Uterus (tissue), 2 donors: ENCODE data around the gene SLC35F3.

ENCODE experiments used
- POLR2A ChIP-seq, 2 donors: fragments of 450-650 bp; IDR thresholded peaks; one replicate each; pipeline ENCODE4 v1.6.1; 2016; ENCODE audit warnings: antibody characterized with exemption in 2 of 2, mild to moderate bottlenecking in 1 of 2, moderate library complexity in 1 of 2
- TF ChIP-seq, protein P1 (sequence below), 4 experiments: fragments of 200-600 bp in 2 of 4; fragments of 450-650 bp in 2 of 4; sonication (generic) in 2 of 4; IDR thresholded peaks; one replicate each; pipeline ENCODE4 v1.5.1; 2016 to 2019; ENCODE audit warnings: antibody characterized with exemption in 4 of 4, mild to moderate bottlenecking in 2 of 4, moderate library complexity in 1 of 4

DNA sequence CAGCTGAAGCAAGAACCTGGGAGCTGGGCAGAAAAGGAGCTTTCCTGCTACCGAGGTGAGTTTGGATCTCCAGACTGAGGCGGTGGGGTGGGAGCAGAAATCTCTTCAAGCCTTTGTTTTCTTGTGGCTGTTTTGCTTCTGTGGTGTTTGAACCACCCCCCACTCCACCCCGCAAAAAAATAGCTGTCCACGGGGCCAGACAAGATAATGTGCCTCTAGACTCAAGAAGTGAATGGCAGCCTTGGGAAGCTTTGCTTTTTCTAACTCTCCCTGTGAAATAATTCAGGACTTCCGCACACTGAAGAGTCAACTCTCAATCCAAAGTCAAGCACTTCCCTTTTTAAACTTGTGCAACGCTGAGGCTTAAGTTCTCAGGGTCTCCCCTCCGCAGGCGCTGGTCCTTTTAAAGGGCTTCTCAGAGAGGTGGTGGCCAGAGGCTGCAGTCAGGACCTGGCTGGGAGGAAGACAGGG is 309.2 kb downstream of the SLC35F3 start:
- TF ChIP-seq, protein P1, sequence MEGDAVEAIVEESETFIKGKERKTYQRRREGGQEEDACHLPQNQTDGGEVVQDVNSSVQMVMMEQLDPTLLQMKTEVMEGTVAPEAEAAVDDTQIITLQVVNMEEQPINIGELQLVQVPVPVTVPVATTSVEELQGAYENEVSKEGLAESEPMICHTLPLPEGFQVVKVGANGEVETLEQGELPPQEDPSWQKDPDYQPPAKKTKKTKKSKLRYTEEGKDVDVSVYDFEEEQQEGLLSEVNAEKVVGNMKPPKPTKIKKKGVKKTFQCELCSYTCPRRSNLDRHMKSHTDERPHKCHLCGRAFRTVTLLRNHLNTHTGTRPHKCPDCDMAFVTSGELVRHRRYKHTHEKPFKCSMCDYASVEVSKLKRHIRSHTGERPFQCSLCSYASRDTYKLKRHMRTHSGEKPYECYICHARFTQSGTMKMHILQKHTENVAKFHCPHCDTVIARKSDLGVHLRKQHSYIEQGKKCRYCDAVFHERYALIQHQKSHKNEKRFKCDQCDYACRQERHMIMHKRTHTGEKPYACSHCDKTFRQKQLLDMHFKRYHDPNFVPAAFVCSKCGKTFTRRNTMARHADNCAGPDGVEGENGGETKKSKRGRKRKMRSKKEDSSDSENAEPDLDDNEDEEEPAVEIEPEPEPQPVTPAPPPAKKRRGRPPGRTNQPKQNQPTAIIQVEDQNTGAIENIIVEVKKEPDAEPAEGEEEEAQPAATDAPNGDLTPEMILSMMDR (IDR thresholded peaks at IDR 0.05): no peak
- no peak for TF ChIP-seq POLR2A (IDR thresholded peaks at IDR 0.05)
